Measurements from ENCODE around the gene PCSK5. TPM values are rescaled to one million over a fixed set of nuclear protein-coding genes. Genes with fewer than 3 reads are reported as not detected.

Gene PCSK5
- total and polyA plus RNA-seq, 8 donors = 0.99 to 10.3 (median 4.4) TPM

DNA sequence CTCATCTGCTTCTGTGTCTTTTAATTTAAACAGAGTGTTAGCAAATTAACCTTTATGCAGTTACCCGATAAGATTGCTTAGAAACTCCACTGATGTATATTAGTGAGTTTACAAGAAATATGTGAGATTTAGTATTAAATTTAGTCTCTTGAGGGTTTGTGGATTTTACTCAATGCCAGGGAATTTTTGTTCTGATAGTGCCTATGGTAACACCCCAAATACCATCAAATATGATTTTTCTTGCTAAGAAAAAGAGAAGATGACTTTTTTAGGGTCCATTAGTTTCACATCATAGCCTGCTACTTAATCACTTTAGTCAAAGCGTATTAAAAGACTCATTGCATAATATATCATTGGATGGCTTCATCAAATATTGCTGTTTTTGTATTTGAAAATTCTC, 224.9 kb downstream of the PCSK5 start:
- no peaks in the 10 kb centered on the region for H3K27me3 ChIP-seq
- WGBS, 2 donors = 76 to 92% methylated on average over 2 of the region's 2 CpGs
- H3K4me1 ChIP-seq = no peaks in the 10 kb centered on the region
- ATAC-seq (no peak), DNase-seq (no peak), FAIRE-seq (no peak)
- intact Hi-C loops (cut with DNase I) = no loop called here
- H3K4me3 ChIP-seq = no peak overlapping the region
- no peak overlapping the region for H3K27ac ChIP-seq
- H3K9me3 ChIP-seq = no peaks in the 10 kb centered on the region
- no peaks in the 10 kb centered on the region for H3K36me3 ChIP-seq
- TF ChIP-seq, protein P1, sequence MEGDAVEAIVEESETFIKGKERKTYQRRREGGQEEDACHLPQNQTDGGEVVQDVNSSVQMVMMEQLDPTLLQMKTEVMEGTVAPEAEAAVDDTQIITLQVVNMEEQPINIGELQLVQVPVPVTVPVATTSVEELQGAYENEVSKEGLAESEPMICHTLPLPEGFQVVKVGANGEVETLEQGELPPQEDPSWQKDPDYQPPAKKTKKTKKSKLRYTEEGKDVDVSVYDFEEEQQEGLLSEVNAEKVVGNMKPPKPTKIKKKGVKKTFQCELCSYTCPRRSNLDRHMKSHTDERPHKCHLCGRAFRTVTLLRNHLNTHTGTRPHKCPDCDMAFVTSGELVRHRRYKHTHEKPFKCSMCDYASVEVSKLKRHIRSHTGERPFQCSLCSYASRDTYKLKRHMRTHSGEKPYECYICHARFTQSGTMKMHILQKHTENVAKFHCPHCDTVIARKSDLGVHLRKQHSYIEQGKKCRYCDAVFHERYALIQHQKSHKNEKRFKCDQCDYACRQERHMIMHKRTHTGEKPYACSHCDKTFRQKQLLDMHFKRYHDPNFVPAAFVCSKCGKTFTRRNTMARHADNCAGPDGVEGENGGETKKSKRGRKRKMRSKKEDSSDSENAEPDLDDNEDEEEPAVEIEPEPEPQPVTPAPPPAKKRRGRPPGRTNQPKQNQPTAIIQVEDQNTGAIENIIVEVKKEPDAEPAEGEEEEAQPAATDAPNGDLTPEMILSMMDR (IDR thresholded peaks at IDR 0.05) = no peak

DNA sequence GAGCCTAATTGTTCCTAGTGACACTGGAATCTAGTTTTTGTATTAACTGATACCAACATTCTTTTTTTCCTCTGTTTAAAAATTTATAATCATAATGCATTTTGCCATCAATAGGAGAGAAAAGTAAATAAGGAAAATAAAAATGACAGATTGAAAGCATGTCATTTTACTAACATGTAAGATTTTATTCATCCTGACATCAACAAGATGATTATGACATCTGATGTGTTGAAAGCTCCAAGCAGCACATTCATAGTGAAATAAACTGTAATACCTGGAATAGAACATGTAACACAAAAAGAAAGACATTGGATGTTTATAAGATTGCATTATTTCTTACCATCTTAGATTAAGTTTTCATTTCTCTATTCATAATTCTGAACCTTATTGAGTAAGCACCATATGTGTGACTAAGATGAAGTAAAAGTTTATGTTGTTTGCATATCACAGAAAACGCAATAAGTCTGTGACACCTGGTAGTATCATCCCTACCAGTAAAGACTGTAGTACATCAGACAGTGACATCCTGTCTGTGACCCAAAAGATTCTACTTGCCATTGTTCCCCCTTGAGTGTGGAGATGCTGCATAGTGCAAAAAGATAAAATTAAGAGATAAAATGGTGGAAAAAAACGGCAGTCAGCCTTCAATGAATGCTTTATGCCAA, 225.6 kb downstream of the PCSK5 start:
- TF ChIP-seq, protein P1 (IDR thresholded peaks at IDR 0.05) = no peak
- 67 to 72% methylated on average over 2 of the region's 2 CpGs for WGBS, 2 donors
- DNase-seq (no peak), FAIRE-seq (no peak), ATAC-seq (no peak)
- H3K4me3 ChIP-seq = no peak overlapping the region
- no peaks in the 10 kb centered on the region for H3K9me3 ChIP-seq
- intact Hi-C loops (cut with DNase I) = no loop called here
- no peaks in the 10 kb centered on the region for H3K27me3 ChIP-seq
- H3K4me1 ChIP-seq = no peaks in the 10 kb centered on the region
- no peak overlapping the region for H3K27ac ChIP-seq
- H3K36me3 ChIP-seq = no peaks in the 10 kb centered on the region

DNA sequence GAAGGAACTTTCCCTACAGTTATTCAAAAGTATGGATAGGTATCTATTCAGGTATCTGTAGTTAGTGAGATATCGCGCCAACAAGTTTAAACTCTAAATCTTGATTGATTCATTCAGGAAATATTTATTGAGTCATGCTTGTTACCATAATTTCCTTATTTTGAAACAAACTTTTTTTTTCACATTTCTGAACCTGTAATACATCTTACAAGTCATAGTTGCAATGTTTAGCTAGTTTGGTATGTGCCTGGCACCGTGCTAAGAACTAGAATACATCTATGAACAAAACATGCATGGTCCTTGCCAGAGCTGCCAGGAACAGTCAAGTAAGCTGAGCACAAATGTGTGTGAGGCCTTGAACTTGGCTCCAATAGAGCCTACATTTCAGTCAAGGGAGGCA, 226.4 kb downstream of the PCSK5 start:
- FAIRE-seq = no peak
- no peaks in the 10 kb centered on the region for H3K36me3 ChIP-seq
- no peak for ATAC-seq
- H3K4me1 ChIP-seq = no peaks in the 10 kb centered on the region
- H3K27ac ChIP-seq = no peak overlapping the region
- intact Hi-C loops (cut with DNase I) = no loop called here
- no peak for DNase-seq
- 81 to 88% methylated on average over 3 of the region's 3 CpGs for WGBS, 2 donors
- H3K4me3 ChIP-seq = no peak overlapping the region
- TF ChIP-seq, protein P1 (IDR thresholded peaks at IDR 0.05) = no peak
- H3K9me3 ChIP-seq = no peaks in the 10 kb centered on the region
- no peaks in the 10 kb centered on the region for H3K27me3 ChIP-seq

DNA sequence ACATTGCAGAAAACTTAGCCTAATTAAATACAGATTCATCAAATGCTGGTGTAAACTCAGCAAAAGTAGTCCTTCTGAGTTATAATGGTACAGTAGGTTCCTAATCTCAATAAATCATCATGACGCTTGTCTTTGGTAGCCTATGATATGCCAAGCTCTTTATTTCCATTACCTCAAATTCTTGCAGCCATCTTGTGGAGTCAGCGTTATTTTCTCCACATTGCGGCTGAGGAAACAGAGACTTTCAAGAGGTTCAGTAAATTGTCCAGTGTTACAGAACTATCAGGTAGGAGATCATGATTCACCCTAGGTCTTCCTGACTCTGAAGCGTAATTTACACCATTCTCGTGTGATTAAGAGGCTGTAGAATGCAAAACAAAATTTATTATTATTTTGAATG, 237.2 kb downstream of the PCSK5 start:
- Histone ChIP-seq H3K36me3 (no peaks in the 10 kb centered on the region), H3K4me3 (no peak overlapping the region), H3K27ac (no peak overlapping the region), H3K4me1 (no peaks in the 10 kb centered on the region), H3K9me3 (no peaks in the 10 kb centered on the region), H3K27me3 (no peaks in the 10 kb centered on the region)
- DNase-seq (no peak), FAIRE-seq (no peak), ATAC-seq (no peak)
- intact Hi-C loops (cut with DNase I) = no loop called here
- TF ChIP-seq, protein P1 (IDR thresholded peaks at IDR 0.05) = no peak
- WGBS, 2 donors = 93% methylated on average over 5 of the region's 5 CpGs

DNA sequence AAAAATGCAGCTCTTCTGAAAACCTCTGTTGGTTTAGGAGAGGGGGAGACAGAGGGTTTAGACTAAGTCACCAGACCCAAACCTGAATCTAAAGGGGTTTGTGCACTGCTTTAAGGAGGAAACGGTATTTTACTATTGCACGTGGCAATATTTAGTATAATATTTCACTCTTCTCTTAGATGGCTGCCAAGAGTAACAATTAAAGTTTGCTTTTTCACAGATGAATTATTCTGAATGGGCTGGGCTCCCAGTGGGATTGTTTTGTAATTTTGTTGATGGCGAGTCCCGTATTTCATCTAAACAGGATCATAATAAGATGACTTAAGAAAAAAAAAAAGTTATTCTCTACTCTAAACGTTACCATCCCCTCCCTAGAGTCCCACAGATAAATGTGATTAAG, 245.4 kb downstream of the PCSK5 start:
- intact Hi-C loops (cut with DNase I) = no loop called here
- no peak overlapping the region for H3K27ac ChIP-seq
- FAIRE-seq = no peak

More for the DNA sequence above, 245.4 kb downstream of the PCSK5 start:
- Histone ChIP-seq H3K36me3 (no peaks in the 10 kb centered on the region), H3K4me3 (no peak overlapping the region), H3K27me3 (no peaks in the 10 kb centered on the region), H3K4me1 (no peaks in the 10 kb centered on the region), H3K9me3 (no peaks in the 10 kb centered on the region)
- 44 to 50% methylated on average over 5 of the region's 5 CpGs for WGBS, 2 donors
- TF ChIP-seq, protein P1 (IDR thresholded peaks at IDR 0.05) = no peak
- no peak for ATAC-seq
- no peak for DNase-seq

Data from pancreas (tissue), 10 donors.